HG02759 (cell line): ENCODE results near the gene MAGED1.

Experiments
- ATAC-seq: cut with Tn5 transposase; IDR thresholded peaks from one replicate; pipeline ENCODE4 v1.9.1; 2021; ENCODE audit warnings: mild to moderate bottlenecking, moderate library complexity; ENCODE audit not compliant: unreplicated experiment

MAGED1 gene

GRCh38 chrX:51892921-51893745, at the start of gene MAGED1:
Gene MAGED1 (plus strand): TSS chrX:51893623. CDS start chrX:51894305, 682 bp downstream.
- ATAC-seq: peak; percentile 74

- ATAC-seq: no peak
Measured at GRCh38 chrX:51847463-51847862, 46.0 kb upstream of the MAGED1 start.

GRCh38 chrX:51851507-51852085, 41.8 kb upstream of the MAGED1 start:
- ATAC-seq: peak; percentile 85

GRCh38 chrX:51852096-51852495, 41.3 kb upstream of the MAGED1 start:
- peak; percentile 13 for ATAC-seq

GRCh38 chrX:51852621-51853020, 40.8 kb upstream of the MAGED1 start:
- ATAC-seq: no peak

- ATAC-seq: no peak
Measured at GRCh38 chrX:51853251-51853650, 40.2 kb upstream of the MAGED1 start.

GRCh38 chrX:51855698-51856097, 37.7 kb upstream of the MAGED1 start:
- ATAC-seq: no peak

GRCh38 chrX:51857159-51857733, 36.2 kb upstream of the MAGED1 start:
- ATAC-seq: no peak

- no peak for ATAC-seq
Measured at GRCh38 chrX:51860679-51861078, 32.7 kb upstream of the MAGED1 start.

GRCh38 chrX:51862920-51863319, 30.5 kb upstream of the MAGED1 start:
- peak; percentile 66 for ATAC-seq

- no peak for ATAC-seq
Measured at GRCh38 chrX:51866210-51866609, 27.2 kb upstream of the MAGED1 start.

- no peak for ATAC-seq
Measured at GRCh38 chrX:51867626-51868025, 25.8 kb upstream of the MAGED1 start.

- ATAC-seq: no peak
Measured at GRCh38 chrX:51870354-51870753, 23.1 kb upstream of the MAGED1 start.

GRCh38 chrX:51874123-51874522, 19.3 kb upstream of the MAGED1 start:
- ATAC-seq: no peak

- no peak for ATAC-seq
Measured at GRCh38 chrX:51876441-51876840, 17.0 kb upstream of the MAGED1 start.

- no peak for ATAC-seq
Measured at GRCh38 chrX:51878056-51878455, 15.4 kb upstream of the MAGED1 start.

GRCh38 chrX:51889851-51890250, 3.6 kb upstream of the MAGED1 start:
- ATAC-seq: no peak

GRCh38 chrX:51891245-51891644, 2.2 kb upstream of the MAGED1 start:
- ATAC-seq: no peak

GRCh38 chrX:51891821-51892551, 1.4 kb upstream of the MAGED1 start:
- ATAC-seq: peak; percentile 32

- no peak for ATAC-seq
Measured at GRCh38 chrX:51893931-51894696, 691 bp downstream of the MAGED1 start.
